NCI-H748 (cell line): ENCODE measurements around the gene CLEC16A.

Source experiments
- DNase-seq: peaks from one replicate; lab custom pipeline; 2025; ENCODE audit not compliant: unreplicated experiment; lab: John Stamatoyannopoulos, UW

CLEC16A gene

DNA sequence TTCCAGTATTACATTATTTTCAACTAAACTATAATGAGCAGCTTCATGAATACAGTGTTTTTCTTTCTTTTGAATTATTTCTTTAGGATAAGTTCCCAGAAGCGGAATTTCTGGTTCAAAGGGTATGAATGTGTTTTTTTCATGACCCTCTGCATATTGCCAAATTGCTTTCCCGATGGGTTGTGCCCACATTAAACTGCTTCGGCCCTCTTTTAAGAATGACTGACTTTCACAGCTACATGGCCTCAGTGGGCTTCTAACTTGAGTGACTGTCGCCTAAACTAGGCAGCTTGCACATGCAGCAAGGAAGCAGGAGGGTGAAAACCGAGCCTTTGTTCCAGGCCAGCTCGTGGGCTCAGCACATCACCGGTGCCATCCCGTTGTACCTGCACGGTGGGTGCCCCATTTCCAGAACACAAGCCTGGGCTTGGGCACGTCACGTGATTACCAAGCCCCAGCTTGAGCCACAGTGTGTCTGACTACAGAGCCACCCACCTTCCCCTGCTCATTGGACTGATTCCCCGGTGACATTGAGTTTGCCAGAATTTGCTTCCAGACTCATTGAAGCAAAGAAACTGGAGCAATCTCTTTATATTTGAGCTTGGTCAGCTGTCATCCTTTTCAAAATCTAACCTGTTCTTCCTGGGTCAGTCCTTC lies 112.8 kb downstream of the CLEC16A start:
- DNase-seq = no peak

DNA sequence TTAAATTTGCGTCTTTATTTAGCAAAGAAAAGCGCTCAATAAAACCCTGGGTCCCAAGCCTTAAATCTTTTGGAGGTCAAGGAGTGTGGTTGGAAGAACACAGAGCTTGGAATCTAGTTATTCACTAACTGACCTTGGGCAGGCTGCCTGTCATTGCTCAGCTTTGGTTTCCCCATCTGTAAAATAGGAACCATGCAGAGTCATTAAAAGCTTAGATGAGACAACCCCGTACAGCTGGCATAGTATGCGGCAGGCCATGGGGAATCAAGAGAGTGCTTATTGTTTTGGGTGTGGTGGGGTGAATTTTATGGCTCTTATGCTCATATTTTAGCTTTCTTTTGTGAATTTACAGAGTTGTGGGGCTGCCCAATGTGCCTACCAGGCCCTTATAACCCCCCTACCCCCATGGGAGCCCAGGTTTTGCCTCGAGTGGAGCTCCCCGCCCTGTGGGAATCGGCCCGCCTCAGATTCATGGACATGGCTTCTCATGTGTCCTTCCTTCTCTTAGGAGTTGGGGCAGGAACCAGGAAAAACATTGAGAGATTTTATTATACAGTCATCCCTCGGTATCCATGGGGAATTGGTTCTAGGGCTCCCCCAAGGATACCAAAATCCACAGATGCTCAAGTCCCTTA lies 113.5 kb downstream of the CLEC16A start:
- no peak for DNase-seq

DNA sequence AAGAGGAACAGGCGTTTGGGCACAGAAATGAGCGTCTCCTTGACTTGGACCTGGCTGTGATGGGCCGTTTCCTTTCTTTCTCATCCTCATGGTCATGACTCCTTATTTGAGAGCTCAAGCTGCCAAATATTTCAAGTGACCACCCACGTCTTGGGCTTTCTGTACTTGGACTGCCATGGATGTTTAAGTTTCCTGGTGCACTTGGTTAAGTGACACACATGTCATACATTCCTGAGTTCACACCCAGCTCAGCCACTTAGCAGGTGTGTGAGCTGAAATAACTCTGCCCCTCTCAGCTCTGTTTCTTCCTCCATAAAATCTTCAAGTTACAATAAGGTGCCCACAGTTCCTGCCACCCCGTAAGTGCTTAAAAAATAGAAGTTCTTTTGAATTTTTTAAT lies 114.5 kb downstream of the CLEC16A start:
- no peak for DNase-seq

DNA sequence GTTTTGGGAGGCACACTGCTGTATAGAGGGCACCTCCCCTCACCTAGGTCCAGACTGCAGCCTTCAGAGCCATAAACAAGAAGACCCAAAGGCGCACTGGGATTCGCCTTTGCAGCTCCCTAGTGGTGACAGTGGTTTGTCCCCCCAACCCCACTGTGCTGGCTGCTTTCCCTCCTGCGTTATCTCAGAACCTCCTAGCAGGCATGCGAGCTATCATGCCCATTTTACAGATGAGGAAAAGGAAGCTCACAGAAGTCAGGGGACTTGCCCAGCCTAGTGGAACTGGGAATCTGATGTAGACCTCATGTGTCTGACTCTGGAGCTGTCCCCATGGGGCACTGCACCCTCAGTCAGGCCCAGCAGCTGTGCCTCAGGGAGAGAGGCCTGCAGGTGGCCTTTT lies 115.2 kb downstream of the CLEC16A start:
- no peak for DNase-seq

DNA sequence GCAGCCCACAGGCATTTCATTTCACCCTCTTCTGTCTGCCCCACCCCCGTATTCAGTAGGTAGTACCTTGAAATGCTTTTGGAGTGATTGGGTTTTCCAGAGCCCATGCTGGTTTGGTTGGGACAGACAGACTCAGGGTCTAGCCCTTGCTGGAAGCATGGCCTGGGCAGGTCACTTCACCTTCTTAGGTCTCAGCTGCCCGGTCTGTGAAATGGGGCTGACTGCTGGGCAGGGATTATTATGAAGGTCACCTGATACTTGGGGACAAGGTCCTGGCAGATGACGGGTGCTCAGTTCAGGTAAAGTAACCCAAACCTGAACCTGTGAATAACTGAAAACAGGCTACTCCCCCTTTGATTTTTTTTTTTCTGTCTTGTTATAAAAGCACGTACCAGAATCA lies 116.0 kb downstream of the CLEC16A start:
- no peak for DNase-seq

DNA sequence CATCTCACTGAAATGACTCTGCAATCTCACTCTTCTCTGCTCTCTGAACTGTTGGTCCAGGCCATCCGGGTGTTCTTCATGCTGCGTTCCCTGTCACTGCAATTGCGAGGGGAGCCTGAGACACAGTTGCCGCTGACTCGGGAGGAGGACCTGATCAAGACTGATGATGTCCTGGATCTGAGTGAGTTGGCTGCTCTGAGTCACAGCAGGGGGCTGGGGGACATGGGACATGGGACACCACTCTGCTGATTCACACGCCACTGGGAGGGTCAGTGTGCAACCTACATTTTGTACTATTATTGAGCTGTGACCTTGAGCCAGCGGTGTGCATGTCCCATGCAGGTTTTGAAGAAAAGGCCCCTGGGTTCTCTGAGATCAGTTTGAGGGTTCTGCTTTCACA lies 116.5 kb downstream of the CLEC16A start:
- no peak for DNase-seq

DNA sequence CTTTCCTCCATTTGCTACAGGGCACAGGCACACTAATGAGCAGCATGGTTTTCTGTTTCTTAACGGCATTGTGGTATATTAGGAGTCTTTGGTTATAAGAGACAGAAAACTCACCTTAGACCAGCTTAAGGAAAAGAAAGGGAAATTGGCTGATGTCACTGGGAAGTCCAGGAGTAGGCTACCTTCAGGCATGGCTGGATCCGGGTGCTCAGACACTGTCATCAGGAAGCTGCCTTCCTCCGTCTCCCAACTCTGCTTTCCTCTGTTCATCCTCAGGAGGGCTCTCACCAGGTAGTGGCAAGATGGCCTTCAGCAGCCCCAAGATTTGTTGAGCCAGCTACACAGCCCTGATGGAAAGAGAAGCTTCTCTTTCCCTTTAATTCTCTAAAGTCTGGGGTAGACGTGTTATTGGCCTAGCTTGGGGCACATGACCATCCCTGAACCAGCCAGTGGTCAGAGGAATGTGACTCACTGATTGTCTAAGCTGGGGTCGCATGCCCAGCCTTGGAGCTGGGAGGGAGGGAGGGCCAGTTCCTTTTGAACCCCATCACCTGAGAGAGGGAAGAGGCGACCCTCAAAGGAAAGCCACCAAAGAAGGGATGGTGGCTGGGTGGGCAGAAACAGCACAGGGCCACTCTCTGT lies 117.4 kb downstream of the CLEC16A start:
- DNase-seq = no peak

DNA sequence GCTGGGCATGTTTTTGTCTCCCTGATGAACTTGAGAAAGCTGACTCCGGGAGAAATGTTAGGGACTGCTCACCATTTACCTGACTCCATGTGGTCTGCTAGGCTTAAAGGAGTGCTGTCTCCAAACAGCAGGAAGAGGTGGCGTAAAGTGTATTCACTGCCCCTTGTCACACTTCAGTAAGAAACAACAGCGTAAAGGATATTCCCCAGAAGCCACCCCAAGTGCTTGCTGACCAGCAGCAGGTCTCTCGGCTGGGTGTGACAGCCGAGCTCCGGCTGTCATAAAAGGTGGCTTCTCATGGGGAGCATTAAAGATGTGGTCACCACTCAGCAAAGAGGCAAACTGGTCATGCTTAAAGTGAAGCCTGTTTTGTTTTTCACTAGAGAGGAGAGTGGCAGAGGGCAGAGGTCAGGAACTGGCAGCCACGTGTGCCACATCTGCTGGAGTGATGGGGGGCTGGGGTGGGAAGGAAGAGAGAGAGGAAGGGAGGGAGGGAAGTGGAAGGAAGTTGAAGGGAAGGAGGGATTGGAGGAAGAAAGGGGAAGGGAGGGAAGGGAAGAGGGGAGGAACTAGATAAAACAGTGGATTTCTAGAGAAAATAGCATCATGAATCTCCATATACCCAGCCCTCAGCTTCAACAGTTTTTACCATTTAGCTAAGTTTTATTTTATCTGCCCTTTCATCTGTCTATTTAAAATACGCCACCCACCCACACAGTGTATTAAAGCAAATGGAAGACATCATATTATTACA lies 119.3 kb downstream of the CLEC16A start:
- DNase-seq = no peak

DNA sequence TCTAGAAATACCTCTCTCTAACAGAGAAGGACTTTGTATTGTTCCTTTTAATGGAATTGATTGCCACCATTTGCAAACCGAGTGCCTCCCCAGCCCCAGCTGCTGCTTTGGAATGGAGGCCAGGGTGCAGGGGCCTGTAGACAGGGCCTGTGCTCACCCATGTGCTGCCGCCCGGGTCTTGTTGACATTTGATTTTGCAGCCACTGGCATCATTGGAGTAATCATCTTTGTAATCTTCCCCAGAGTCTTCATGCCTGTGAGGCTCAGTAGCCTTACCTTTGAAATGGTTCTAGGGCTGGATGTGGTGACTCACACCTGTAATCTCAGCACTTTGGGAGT lies 119.8 kb downstream of the CLEC16A start:
- DNase-seq = no peak

DNA sequence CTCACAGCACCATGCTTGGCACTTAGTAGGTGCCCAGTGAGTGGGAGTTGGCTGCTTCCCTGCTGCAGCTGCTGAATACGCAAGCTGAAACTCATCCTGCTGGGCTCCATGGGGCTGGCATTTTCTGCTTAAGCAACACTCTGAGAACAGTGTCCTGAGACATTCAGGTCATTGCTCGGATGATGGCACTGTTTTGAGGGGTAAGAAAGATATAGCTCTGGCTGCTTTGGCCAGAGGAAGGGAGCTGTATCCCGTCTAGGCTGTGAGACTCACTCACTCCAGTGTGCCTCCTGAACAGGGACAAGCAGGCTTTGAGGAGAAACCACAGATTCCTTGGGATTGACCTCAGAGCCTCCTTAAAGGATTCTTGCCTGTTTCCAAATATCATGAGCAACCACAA lies 120.5 kb downstream of the CLEC16A start:
- DNase-seq = no peak

DNA sequence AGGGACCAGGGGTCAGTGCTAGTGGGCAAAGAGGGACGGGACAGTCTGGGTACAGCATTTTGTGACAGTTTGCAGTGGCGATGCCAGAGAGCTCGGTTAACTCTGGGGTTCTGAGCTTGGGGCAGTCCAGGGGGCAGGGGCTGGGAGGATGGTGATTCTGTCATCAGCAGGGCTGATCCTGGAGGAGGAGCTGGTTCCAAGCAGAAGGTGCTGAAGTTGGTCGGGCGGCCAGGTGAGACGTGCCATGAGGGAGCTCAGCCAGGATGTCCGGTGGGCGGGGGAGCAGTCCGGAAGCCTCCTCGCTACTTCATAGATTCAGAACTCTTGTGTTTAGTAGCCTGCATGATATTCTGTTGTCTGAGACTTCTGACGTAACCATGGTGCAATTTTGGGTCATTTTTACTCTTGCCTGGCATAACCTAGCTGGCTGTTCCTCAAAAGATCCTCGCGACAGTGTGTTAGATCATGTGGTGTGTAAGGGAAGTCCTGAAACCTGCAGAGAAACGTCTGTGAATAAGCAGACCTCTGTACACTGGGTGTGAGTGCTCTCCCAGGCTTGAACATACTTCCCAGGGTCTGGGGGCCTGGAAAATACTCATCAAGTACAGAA lies 122.0 kb downstream of the CLEC16A start:
- DNase-seq = no peak

DNA sequence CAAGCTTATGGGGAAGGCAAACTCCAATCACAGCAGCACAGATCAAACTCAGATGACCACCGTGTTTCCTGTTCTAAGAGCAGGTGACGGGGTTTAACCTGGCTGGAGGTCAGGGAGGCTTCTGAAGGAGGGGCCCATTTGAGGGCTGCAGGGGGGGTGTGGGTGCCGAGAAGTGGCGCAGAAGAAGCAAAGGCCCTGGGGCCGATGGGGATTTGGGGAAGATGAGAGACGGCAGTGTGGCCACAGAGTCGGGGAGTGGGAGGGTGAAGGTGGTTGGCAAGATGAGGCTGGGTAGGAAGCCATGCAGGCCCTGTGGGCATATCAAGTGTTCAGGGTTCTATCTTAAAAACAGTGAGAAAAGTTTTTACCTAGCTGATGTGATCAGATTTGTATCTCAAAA lies 122.9 kb downstream of the CLEC16A start:
- no peak for DNase-seq

DNA sequence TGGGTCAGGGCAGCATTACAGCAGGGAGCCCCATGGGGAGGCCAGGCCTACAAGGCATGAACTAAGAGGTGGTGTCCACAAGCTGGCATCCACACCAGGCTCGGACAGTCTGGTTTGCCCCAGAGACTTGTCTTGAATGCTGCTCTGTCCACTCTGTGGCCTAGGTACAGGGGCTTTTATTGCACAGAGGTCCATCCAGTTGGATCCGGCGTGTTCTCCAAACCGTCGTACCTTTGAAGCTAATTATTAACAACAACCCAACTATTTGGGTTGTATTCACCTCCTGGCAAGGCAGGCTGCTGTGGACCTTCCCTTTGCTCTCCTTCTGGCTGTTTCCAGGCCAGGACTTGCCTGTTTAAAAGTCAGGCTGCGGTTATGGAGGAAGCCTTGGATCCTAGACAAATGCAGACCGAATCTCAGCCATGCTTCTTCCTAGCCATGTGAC lies 123.4 kb downstream of the CLEC16A start:
- DNase-seq = no peak

DNA sequence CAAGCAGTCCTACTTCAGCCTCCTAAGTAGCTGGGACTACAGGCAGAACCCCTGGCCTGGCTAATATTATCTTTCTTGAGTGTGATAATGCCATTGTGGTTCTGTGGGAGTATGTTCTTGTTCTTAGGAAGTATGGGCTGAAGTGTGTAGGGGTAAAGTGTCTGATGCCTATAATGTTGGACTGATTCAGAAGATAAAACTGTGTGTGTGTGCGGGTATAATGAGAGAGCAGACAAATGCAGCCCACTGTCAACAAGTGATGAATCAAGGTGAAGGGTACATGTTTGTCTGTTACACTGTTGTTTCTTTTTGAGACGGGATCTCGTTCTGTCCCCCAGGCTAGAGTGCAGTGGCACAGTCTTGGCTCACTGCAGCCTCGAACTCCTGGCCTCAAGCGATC lies 127.5 kb downstream of the CLEC16A start:
- DNase-seq = no peak

DNA sequence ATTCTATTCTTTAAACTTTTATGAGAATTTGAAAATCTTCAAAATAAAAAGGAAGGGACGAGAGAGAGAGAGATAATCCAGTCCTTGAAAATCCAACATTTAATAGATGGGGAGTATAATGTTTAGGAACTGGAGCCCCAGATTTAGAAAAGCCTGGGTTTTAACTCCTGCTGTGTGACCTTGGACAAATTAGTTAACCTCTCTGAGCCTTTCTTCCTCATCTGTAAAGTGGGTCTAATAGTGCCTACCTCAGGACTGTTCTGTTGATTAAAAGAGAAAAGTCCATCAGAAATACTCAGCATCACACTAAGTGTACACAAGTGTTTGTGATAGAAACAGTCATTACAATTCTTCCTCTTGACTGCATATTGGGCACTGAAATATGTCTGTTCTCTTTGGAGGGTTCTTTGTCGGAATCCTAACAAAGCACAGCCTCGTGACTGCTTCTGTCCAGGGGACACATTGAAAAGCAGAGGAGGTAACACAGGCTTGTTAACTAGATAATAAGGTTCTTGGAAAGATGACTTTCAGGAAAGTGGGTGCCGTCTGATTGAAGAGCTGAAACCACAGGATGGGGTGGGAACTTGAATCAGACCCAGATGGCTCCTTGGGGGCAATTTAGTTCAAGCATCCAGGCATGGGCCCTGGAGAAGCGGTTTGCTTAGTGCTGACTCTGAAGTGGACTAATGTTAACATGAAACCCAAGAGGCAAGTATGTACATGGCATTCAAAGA lies 128.2 kb downstream of the CLEC16A start:
- no peak for DNase-seq

DNA sequence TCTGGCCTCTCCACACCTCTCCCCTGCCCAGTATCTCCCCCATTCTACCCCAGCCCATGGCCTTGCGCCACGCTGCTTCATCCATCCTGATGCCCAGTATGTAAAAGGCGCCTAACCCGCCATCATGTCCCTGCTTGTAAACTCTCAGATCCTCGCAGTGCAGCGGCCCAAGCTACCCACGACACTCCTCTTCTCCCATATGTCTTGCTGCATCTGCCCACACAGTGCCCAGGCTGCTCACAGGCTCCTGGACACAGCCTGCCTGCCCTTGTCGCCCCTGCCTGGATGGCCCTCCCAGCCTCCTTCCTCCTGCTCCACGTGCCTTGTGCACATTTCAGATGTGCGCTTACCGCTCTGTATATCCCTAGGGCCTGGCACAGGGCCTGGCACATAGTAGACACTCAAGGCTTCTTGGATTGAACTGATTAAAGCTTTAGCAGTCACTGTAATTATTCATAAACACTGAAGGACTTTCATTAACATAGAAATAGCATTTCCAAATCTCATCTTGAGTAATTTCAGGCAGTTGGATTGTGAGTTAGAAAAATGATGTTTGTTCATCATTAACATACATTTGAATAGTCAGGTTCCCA lies 129.1 kb downstream of the CLEC16A start:
- no peak for DNase-seq

DNA sequence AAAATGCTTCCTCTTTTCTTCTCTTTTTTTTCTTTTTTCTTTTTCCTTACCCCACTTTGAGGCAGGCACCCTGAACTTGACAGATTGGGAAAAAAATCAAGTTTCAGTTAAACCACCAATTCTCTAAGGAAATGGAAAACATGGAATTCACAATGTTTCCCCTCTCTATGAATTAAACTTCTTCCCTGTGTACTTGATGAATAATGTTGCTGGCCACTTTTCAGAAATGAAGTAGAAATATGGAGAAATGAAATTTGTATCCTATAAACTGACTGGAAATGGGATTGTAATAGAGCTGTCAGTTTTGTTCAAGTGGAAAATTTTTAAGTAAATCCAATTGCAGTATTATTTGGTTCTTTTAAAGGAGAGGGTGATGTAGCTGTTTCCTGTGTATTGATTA lies 129.8 kb downstream of the CLEC16A start:
- DNase-seq = no peak

DNA sequence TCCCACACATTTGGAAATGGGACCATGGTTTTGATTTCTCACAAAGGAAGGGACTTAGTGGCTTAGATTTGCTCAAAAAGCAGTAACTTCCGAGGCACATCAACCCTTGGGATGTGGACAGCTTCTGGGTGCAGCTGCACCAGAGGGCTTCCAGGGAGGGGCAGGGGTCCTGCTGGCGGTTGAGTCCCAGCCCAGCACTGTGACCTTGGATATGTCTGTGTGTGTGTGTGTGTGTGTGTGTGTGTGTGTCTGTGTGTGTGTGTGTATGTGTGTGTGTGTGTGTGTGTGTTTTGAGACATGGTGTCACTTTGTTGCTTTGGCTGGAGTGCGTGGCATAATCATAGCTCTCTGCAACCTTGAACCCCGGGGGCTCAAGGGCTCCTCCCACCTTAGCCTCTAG lies 130.8 kb downstream of the CLEC16A start:
- DNase-seq = no peak

DNA sequence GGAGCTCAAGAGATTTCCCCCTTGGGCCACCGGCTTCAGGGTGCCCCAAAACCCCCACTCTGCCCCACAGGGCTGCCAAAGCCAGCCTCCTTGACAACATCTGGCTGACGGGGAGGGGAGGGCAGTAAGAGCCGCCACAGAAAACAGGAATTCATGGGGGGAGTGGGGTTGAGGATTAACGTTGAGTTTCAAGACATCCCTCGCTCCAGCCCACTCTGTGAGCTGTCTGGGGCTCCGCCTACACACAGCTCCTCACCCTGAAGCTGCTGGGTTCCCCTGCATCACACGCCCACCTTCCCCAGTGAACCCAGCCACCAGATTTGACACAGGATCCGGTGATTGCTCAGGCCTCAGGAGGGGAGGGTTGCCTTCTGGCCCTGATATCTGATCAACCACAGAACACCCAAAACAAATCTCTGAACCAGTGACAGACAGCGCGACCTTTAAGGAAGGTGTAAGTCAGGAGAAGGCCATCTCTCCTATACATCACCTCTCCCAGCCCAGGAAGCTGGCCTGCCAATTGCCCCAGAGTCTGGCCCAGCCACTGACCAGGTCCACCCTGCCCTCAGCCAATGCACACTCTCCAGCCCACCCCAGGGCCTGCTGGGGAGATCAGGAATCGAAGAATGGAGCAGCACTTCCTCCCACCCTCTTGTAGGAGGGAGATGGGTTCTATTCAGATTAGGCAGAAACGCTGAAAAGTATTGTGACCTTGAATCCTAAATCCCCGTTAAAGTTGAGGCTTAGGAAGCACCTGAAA lies 132.1 kb downstream of the CLEC16A start:
- DNase-seq = no peak
